ENCODE measurements around the gene PIAS1. TPM values are rescaled to one million over a fixed set of nuclear protein-coding genes. Genes with fewer than 3 reads are reported as not detected.
A peak's percentile ranks its signal among the peaks of the same experiment; 100 is the strongest.

Gene PIAS1
- total and polyA plus RNA-seq, 3 donors from 2014 or later: 57.2 to 87.6 (median 60.5) TPM

GRCh38 chr15:68150187-68150586 is 96.1 kb downstream of the PIAS1 start:
- no peaks in the 10 kb centered on the region for H3K27me3 ChIP-seq
- intact Hi-C loops (cut with DNase I; ENCODE audit: low total_unique reads): loop anchor here (10.0 kb wide), 1 partner anchor 285 kb away; no protein-coding TSS in a partner anchor
- WGBS, 2 donors: 57 to 60% methylated on average over 1 of the region's 1 CpG
- no peaks in the 10 kb centered on the region for H3K4me1 ChIP-seq
- no peaks in the 10 kb centered on the region for H3K9me3 ChIP-seq
- H3K4me3 ChIP-seq: no peak overlapping the region
- H3K27ac ChIP-seq: no peak overlapping the region
- TF ChIP-seq CTCF (IDR thresholded peaks at IDR 0.05) (no peak), POLR2A (IDR thresholded peaks at IDR 0.05) (no peak)
- H3K36me3 ChIP-seq (ENCODE audit: low read depth, missing control alignments): no peaks in the 10 kb centered on the region
- DNase-seq: no peak

- Histone ChIP-seq H3K27me3 (no peaks in the 10 kb centered on the region), H3K36me3 (ENCODE audit: low read depth, missing control alignments) (no peaks in the 10 kb centered on the region), H3K4me1 (no peaks in the 10 kb centered on the region), H3K4me3 (no peak overlapping the region), H3K27ac (no peak overlapping the region), H3K9me3 (no peaks in the 10 kb centered on the region)
- intact Hi-C loops (cut with DNase I; ENCODE audit: low total_unique reads): loop anchor here (10.0 kb wide), 1 partner anchor 286 kb away; no protein-coding TSS in a partner anchor
- 83 to 90% methylated on average over 1 of the region's 1 CpG for WGBS, 2 donors
- no peak for DNase-seq
- no peak for TF ChIP-seq CTCF (IDR thresholded peaks at IDR 0.05)
- TF ChIP-seq POLR2A (IDR thresholded peaks at IDR 0.05): no peak
These were observed 97.2 kb downstream of the PIAS1 start for GRCh38 chr15:68151277-68151676.

GRCh38 chr15:68152342-68152741 is 98.2 kb downstream of the PIAS1 start:
- no peak overlapping the region for H3K4me3 ChIP-seq
- no peaks in the 10 kb centered on the region for H3K4me1 ChIP-seq
- 95 to 99% methylated on average over 2 of the region's 2 CpGs for WGBS, 2 donors
- no peak for DNase-seq
- TF ChIP-seq POLR2A (IDR thresholded peaks at IDR 0.05) (no peak), CTCF (IDR thresholded peaks at IDR 0.05) (no peak)
- no peaks in the 10 kb centered on the region for H3K9me3 ChIP-seq
- intact Hi-C loops (cut with DNase I; ENCODE audit: low total_unique reads): loop anchor here (10.0 kb wide), 1 partner anchor 288 kb away; no protein-coding TSS in a partner anchor
- H3K36me3 ChIP-seq (ENCODE audit: low read depth, missing control alignments): no peaks in the 10 kb centered on the region
- no peak overlapping the region for H3K27ac ChIP-seq
- H3K27me3 ChIP-seq: no peaks in the 10 kb centered on the region

- TF ChIP-seq POLR2A (IDR thresholded peaks at IDR 0.05) (no peak), CTCF (IDR thresholded peaks at IDR 0.05) (peak; percentile 73 to 80 (median 73))
- 44 to 48% methylated on average over 4 of the region's 4 CpGs for WGBS, 2 donors
- Histone ChIP-seq H3K27me3 (no peaks in the 10 kb centered on the region), H3K9me3 (no peaks in the 10 kb centered on the region), H3K4me3 (no peak overlapping the region), H3K27ac (no peak overlapping the region), H3K4me1 (no peaks in the 10 kb centered on the region), H3K36me3 (ENCODE audit: low read depth, missing control alignments) (no peaks in the 10 kb centered on the region)
- DNase-seq: peak; percentile 66
- intact Hi-C loops (cut with DNase I; ENCODE audit: low total_unique reads): loop anchor here (10.0 kb wide), 1 partner anchor 290 kb away; no protein-coding TSS in a partner anchor
These were observed 100.9 kb downstream of the PIAS1 start for GRCh38 chr15:68154923-68155559.

- no peaks in the 10 kb centered on the region for H3K9me3 ChIP-seq
- H3K27ac ChIP-seq: peak overlapping the region in 1 of 2 donors; percentile 21
- H3K27me3 ChIP-seq: no peaks in the 10 kb centered on the region
- WGBS, 2 donors: 0 to 59% methylated on average over 1 of the region's 1 CpG
- intact Hi-C loops (cut with DNase I; ENCODE audit: low total_unique reads): loop anchor here (10.0 kb wide), 1 partner anchor 292 kb away; no protein-coding TSS in a partner anchor
- no peak for DNase-seq
- H3K36me3 ChIP-seq (ENCODE audit: low read depth, missing control alignments): no peaks in the 10 kb centered on the region
- TF ChIP-seq POLR2A (IDR thresholded peaks at IDR 0.05): no peak
- TF ChIP-seq CTCF (IDR thresholded peaks at IDR 0.05): no peak
- H3K4me3 ChIP-seq: no peak overlapping the region
- no peaks in the 10 kb centered on the region for H3K4me1 ChIP-seq
These were observed 103.0 kb downstream of the PIAS1 start for GRCh38 chr15:68157074-68157473.
